Tibial artery (tissue), 4 donors: Measurements from ENCODE around the gene CDC42SE2.

ENCODE experiments used
- DNase-seq, 2 donors: peaks; one replicate each; pipeline ENCODE4 v3.0.0-alpha.2; 2019
- H3K27ac ChIP-seq, 2 donors: fragments of 200-600 bp; sonication (generic) in 1 of 2; 1 replicate in 1 of 2; 2 replicates in 1 of 2; pipeline ENCODE4 v1.5.1; 2018 to 2019; ENCODE audit warnings: mild to moderate bottlenecking in 1 of 2
- H3K27me3 ChIP-seq, 2 donors: fragments of 200-600 bp; sonication (generic) in 1 of 2; one replicate each; pipeline versions ENCODE4 v1.5.1 to v1.6.0; 2016 to 2019
- H3K36me3 ChIP-seq, 3 donors: fragments of 200-600 bp; sonication (generic) in 2 of 3; one replicate each; pipeline ENCODE4 v1.5.1; 2016 to 2019; ENCODE audit warnings: mild to moderate bottlenecking in 2 of 3
- H3K4me1 ChIP-seq, 4 donors: fragments of 200-600 bp; sonication (generic) in 2 of 4; 1 replicate in 3 of 4; 2 replicates in 1 of 4; pipeline ENCODE4 v1.5.1; 2016 to 2019
- H3K4me3 ChIP-seq, 2 donors: fragments of 200-600 bp; sonication (generic) in 1 of 2; 1 replicate in 1 of 2; 2 replicates in 1 of 2; pipeline ENCODE4 v1.5.1; 2018 to 2019; ENCODE audit warnings: mild to moderate bottlenecking in 2 of 2
- H3K9me3 ChIP-seq, 3 donors: fragments of 200-600 bp; sonication (generic) in 1 of 3; one replicate each; pipeline ENCODE4 v1.5.1; 2016 to 2019
- CTCF ChIP-seq, 2 experiments: fragments of 200-600 bp in 1 of 2; fragments of 450-650 bp in 1 of 2; IDR thresholded peaks; one replicate each; pipeline ENCODE4 v1.5.1; 2017 to 2019; ENCODE audit warnings: antibody characterized with exemption in 2 of 2, mild to moderate bottlenecking in 1 of 2, moderate library complexity in 1 of 2
- intact Hi-C: fragments of 100-400 bp; cut with DNase I; formaldehyde crosslinking; loops from one replicate; pipeline ENCODE4 v1.15.0; 2023; ENCODE audit warnings: low total_unique reads

Gene CDC42SE2

GRCh38 chr5:131357739-131358561 is 94.1 kb downstream of the CDC42SE2 start:
- intact Hi-C loops: no loop called here
- H3K27ac ChIP-seq: no peak overlapping the region

GRCh38 chr5:131361677-131362315 is 97.9 kb downstream of the CDC42SE2 start:
- Histone ChIP-seq H3K36me3 (peaks cover 4 to 22% (median 12%) of the 10 kb centered on the region in 3 donors), H3K4me3 (no peak overlapping the region), H3K9me3 (no peaks in the 10 kb centered on the region), H3K27ac (no peak overlapping the region), H3K4me1 (no peaks in the 10 kb centered on the region), H3K27me3 (no peaks in the 10 kb centered on the region)
- no peak for TF ChIP-seq CTCF (IDR thresholded peaks at IDR 0.05)
- intact Hi-C loops: no loop called here
- no peak for DNase-seq

More at GRCh38 chr5:131357739-131358561, 94.1 kb downstream of the CDC42SE2 start:
- peaks cover 0 to 13% (median 4%) of the 10 kb centered on the region in 4 donors for H3K4me1 ChIP-seq
- TF ChIP-seq CTCF (IDR thresholded peaks at IDR 0.05): no peak
- H3K27me3 ChIP-seq: no peaks in the 10 kb centered on the region
- no peak for DNase-seq
- peaks cover 4 to 22% (median 12%) of the 10 kb centered on the region in 3 donors for H3K36me3 ChIP-seq
- H3K9me3 ChIP-seq: no peaks in the 10 kb centered on the region
- H3K4me3 ChIP-seq: no peak overlapping the region

GRCh38 chr5:131363811-131364506 is 100.1 kb downstream of the CDC42SE2 start:
- DNase-seq: no peak
- no peak overlapping the region for H3K27ac ChIP-seq
- intact Hi-C loops: no loop called here
- H3K27me3 ChIP-seq: no peaks in the 10 kb centered on the region
- H3K4me1 ChIP-seq: no peaks in the 10 kb centered on the region
- no peak for TF ChIP-seq CTCF (IDR thresholded peaks at IDR 0.05)
- peaks cover 4 to 22% (median 12%) of the 10 kb centered on the region in 3 donors for H3K36me3 ChIP-seq
- H3K4me3 ChIP-seq: no peak overlapping the region
- no peaks in the 10 kb centered on the region for H3K9me3 ChIP-seq

GRCh38 chr5:131364507-131365050 is 100.7 kb downstream of the CDC42SE2 start:
- no peaks in the 10 kb centered on the region for H3K27me3 ChIP-seq
- H3K4me1 ChIP-seq: no peaks in the 10 kb centered on the region
- intact Hi-C loops: no loop called here
- no peak overlapping the region for H3K27ac ChIP-seq
- H3K4me3 ChIP-seq: no peak overlapping the region
- H3K36me3 ChIP-seq: peaks cover 0 to 17% (median 11%) of the 10 kb centered on the region in 3 donors
- TF ChIP-seq CTCF (IDR thresholded peaks at IDR 0.05): no peak
- H3K9me3 ChIP-seq: no peaks in the 10 kb centered on the region
- no peak for DNase-seq

GRCh38 chr5:131366428-131366827 is 102.6 kb downstream of the CDC42SE2 start:
- Histone ChIP-seq H3K9me3 (no peaks in the 10 kb centered on the region), H3K27me3 (no peaks in the 10 kb centered on the region), H3K27ac (no peak overlapping the region), H3K4me1 (no peaks in the 10 kb centered on the region), H3K4me3 (no peak overlapping the region), H3K36me3 (peaks cover 0 to 5% (median 0%) of the 10 kb centered on the region in 3 donors)
- TF ChIP-seq CTCF (IDR thresholded peaks at IDR 0.05): no peak
- no peak for DNase-seq
- intact Hi-C loops: no loop called here
